Stimulated activated CD4-positive, alpha-beta T cell treated with anti-CD3 and anti-CD28 coated beads, Interleukin-1b, Interleukin-23, amount 100 ng/mL, for 1 hour (primary cell): ENCODE measurements around the gene ZNF316.
"Not testable (repeated sequence)": the region's sequence is repeated elsewhere in the genome, so short reads cannot be mapped to it uniquely, and the experiment has no call there.

Source experiments
- DNase-seq, 2 donors: peaks; one replicate each; pipeline ENCODE4 v3.0.0-alpha.2; 2020; ENCODE audit warnings: low read depth in 2 of 2

Gene ZNF316

GRCh38 chr7:6621195-6622133, 15.7 kb upstream of the ZNF316 start:
- DNase-seq, result no peak

GRCh38 chr7:6622134-6622710, 14.9 kb upstream of the ZNF316 start:
- DNase-seq, result no peak

- no peak for DNase-seq
Observed at GRCh38 chr7:6623589-6624245, 13.4 kb upstream of the ZNF316 start.

GRCh38 chr7:6624246-6624611, 12.9 kb upstream of the ZNF316 start:
- DNase-seq, result no peak

- DNase-seq, result no peak
Observed at GRCh38 chr7:6628045-6628444, 9.1 kb upstream of the ZNF316 start.

- DNase-seq, result no peak
Observed at GRCh38 chr7:6630007-6630849, 6.9 kb upstream of the ZNF316 start.

GRCh38 chr7:6631605-6632004, 5.5 kb upstream of the ZNF316 start:
- DNase-seq, result no peak

- no peak for DNase-seq
Observed at GRCh38 chr7:6634021-6634420, 3.1 kb upstream of the ZNF316 start.

- not testable (repeated sequence) for DNase-seq
Observed at GRCh38 chr7:6634971-6635370, 2.1 kb upstream of the ZNF316 start.

- DNase-seq, result peak in 1 of 2 donors; percentile 33
Observed at GRCh38 chr7:6637544-6638229, 569 bp downstream of the ZNF316 start.

GRCh38 chr7:6639032-6639431, 1.9 kb downstream of the ZNF316 start:
- no peak for DNase-seq

GRCh38 chr7:6639627-6640026, 2.5 kb downstream of the ZNF316 start:
- DNase-seq, result no peak

- DNase-seq, result no peak
Observed at GRCh38 chr7:6640246-6640721, 3.2 kb downstream of the ZNF316 start.

- no peak for DNase-seq
Observed at GRCh38 chr7:6641305-6642035, 4.4 kb downstream of the ZNF316 start.

- no peak for DNase-seq
Observed at GRCh38 chr7:6642239-6642839, 5.2 kb downstream of the ZNF316 start.

- DNase-seq, result no peak
Observed at GRCh38 chr7:6642861-6643640, 5.9 kb downstream of the ZNF316 start.

GRCh38 chr7:6643915-6644625, 7.0 kb downstream of the ZNF316 start:
- DNase-seq, result no peak

GRCh38 chr7:6644728-6645127, 7.6 kb downstream of the ZNF316 start:
- no peak for DNase-seq

GRCh38 chr7:6646465-6646864, 9.3 kb downstream of the ZNF316 start:
- no peak for DNase-seq
